ENCODE results near the gene RHOC.

Gene RHOC

DNA sequence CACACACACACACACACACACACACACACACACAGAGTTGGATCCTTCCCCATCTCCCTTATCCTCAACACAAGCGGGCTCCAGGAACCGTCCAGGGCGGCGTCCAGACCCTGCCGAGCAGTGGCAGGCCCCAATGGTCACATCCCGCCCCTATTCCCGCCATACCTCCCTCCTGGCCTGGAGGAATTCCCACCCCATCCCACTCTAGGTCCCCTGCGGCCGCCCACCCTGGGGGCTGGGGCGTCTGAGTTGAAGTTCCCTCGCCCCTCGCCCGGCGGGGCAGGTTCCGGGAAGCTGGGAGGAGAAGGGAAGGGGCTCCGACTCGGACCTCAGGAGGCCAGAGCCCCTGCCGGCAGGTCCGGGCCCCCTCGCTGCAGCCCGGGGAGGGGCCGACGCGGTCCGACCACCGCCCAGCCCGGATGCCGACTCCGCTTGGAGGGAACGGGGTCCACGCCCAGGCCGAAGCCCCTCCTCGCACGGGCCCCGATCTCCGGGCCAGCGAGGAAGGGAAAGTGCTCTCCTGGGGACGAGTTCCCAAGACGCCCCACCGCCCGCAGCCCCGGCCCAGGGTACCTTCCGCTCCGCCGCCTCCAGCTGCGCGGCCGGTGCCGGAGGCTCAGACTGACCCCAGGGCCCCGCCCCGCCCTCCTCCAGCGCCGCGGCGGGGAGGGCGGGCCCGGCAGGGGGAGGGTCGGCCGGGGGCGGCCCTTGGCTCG is at the start of gene RHOC:
Gene RHOC (minus strand): TSS at position 623 of the 716 bp plus-strand sequence. CDS start 3,328 bp downstream, outside the sequence.
- Histone ChIP-seq H3K27ac (peak within 1 kb of the TSS; percentile 76 to 88 (median 82)), H3K27me3 (no peaks in the 10 kb centered on the region; a peak in 1 of 22 replicates)
- no peak for TF ChIP-seq Cebpa-rat (IDR thresholded peaks at IDR 0.05)

GRCh38 chr1:112754116-112754628 is 47.2 kb upstream of the RHOC start:
- H4K20me1 ChIP-seq = no peaks in the 10 kb centered on the region
- H3K36me3 ChIP-seq = no peaks in the 10 kb centered on the region
- H3K9me3 ChIP-seq (replicated peaks in 1 of 11) = peaks cover 21 to 33% (median 26%) of the 10 kb centered on the region in 11 experiments
- no peak for TF ChIP-seq Cebpa-rat (IDR thresholded peaks at IDR 0.05)
- H3K27ac ChIP-seq = no peak overlapping the region
- no peak overlapping the region for H3K4me2 ChIP-seq
- H3K9ac ChIP-seq = no peak overlapping the region
- H3K27me3 ChIP-seq = no peaks in the 10 kb centered on the region
- H3K4me1 ChIP-seq = peaks cover 0 to 4% (median 0%) of the 10 kb centered on the region in 10 experiments; a peak in 3 of 20 replicates
- no peak overlapping the region for H3K4me3 ChIP-seq

More for the DNA sequence above, at the start of gene RHOC:
- no peaks in the 10 kb centered on the region for H3K9me3 ChIP-seq (replicated peaks in 1 of 11)
- H3K4me2 ChIP-seq = peak within 1 kb of the TSS; percentile 88 to 100 (median 98)
- H3K9ac ChIP-seq = peak within 1 kb of the TSS; percentile 82 to 92 (median 88)
- H3K4me3 ChIP-seq = peak within 1 kb of the TSS; percentile 69 to 95 (median 86)
- H4K20me1 ChIP-seq = peaks cover 0 to 27% (median 7%) of the 10 kb centered on the region in 11 experiments; a peak in 8 of 22 replicates
- H3K36me3 ChIP-seq = peaks cover 0 to 24% (median 13%) of the 10 kb centered on the region in 11 experiments; a peak in 12 of 22 replicates
- peaks cover 56 to 72% (median 69%) of the 10 kb centered on the region in 10 experiments for H3K4me1 ChIP-seq

GRCh38 chr1:112748396-112748795 is 41.5 kb upstream of the RHOC start:
- no peak for TF ChIP-seq Cebpa-rat (IDR thresholded peaks at IDR 0.05)
- H4K20me1 ChIP-seq = no peaks in the 10 kb centered on the region
- H3K4me1 ChIP-seq = no peaks in the 10 kb centered on the region
- no peak overlapping the region for H3K9ac ChIP-seq
- H3K4me2 ChIP-seq = no peak overlapping the region
- no peaks in the 10 kb centered on the region for H3K36me3 ChIP-seq
- no peak overlapping the region for H3K4me3 ChIP-seq
- peaks cover 12 to 23% (median 19%) of the 10 kb centered on the region in 11 experiments for H3K9me3 ChIP-seq (replicated peaks in 1 of 11)
- no peak overlapping the region for H3K27ac ChIP-seq
- H3K27me3 ChIP-seq = no peaks in the 10 kb centered on the region

DNA sequence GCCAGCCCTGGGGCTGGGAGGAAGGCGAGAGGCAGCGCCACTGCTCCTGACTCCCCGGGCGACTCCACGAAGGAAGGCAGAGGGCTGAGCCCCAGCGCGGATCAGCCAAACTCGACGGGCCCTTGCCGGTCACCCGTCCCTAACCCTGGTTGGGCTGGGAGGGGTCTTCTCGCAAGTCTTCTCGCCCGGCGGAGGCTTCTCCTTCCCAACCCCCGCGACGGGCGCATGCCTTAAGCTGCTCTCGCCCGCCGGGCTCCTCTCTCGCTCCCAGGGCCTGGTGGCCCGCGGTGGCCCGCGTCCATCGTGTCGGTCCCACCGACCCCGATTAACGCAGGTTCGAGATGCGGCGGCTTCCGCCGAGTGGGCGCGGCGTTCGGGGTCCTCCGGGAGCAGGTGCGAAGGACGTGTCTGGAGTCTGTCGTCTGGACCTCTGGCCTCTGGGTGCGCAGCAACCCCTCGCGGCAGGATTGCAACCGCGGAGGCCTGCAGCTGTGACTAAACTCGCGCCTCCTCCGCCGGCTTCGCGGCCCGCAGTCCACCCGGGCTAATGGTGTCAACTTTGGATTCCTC is 37.2 kb upstream of the RHOC start:
- Histone ChIP-seq H3K36me3 (no peaks in the 10 kb centered on the region), H4K20me1 (no peaks in the 10 kb centered on the region), H3K4me2 (no peak overlapping the region), H3K9ac (no peak overlapping the region), H3K27ac (no peak overlapping the region), H3K4me3 (no peak overlapping the region), H3K27me3 (no peaks in the 10 kb centered on the region), H3K4me1 (no peaks in the 10 kb centered on the region), H3K9me3 (replicated peaks in 1 of 11) (peaks cover 15 to 31% (median 24%) of the 10 kb centered on the region in 11 experiments)
- no peak for TF ChIP-seq Cebpa-rat (IDR thresholded peaks at IDR 0.05)

DNA sequence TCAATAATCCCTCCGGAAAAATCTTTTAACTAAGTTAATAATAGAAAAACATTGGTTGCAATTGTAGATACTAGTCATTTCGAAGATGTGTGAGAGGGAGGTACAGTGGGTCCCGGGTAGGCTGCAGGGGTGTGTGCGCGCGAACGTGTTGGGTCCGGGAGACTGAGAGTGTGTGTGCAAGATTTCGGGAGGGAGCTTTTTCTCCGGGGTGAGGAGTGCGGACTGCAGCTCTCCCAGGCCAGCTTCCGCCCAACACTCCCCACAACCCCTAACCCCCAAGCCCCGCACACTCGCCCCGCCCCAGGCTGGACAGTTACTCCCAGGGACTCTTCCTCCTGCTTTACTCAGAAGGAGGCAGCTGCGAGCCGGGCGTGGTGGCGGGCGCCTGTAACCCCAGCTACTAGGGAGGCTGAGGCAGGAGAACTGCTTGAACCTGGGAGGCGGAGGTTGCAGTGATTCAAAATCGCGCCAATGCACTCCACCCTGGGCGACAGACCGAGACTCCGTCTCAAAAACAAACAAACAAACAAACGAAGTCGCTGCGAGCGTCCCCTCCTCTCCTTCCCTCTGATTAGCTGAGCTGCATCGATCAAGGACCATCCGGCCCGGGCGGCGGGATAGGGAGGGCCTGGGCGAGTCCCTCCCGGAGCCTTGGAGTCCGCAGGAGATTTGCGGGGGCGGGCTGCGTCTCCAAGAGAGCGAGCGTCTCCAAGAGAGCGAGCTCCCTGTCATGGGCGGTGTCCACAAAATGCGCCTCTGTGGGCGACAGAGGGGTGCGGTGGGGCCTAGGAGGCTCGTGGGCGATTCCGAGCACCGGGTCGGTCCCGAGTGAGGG is 36.5 kb upstream of the RHOC start:
- no peak overlapping the region for H3K27ac ChIP-seq
- H3K9me3 ChIP-seq (replicated peaks in 1 of 11) = peaks cover 15 to 35% (median 24%) of the 10 kb centered on the region in 11 experiments
- no peaks in the 10 kb centered on the region for H3K36me3 ChIP-seq
- H3K4me3 ChIP-seq = no peak overlapping the region
- H3K9ac ChIP-seq = no peak overlapping the region
- no peaks in the 10 kb centered on the region for H3K4me1 ChIP-seq
- no peak for TF ChIP-seq Cebpa-rat (IDR thresholded peaks at IDR 0.05)
- H4K20me1 ChIP-seq = no peaks in the 10 kb centered on the region
- no peak overlapping the region for H3K4me2 ChIP-seq
- no peaks in the 10 kb centered on the region for H3K27me3 ChIP-seq

GRCh38 chr1:112737573-112737972 is 30.6 kb upstream of the RHOC start:
- Histone ChIP-seq H3K4me1 (peaks cover 0 to 18% (median 6%) of the 10 kb centered on the region in 10 experiments; a peak in 12 of 20 replicates), H3K4me2 (no peak overlapping the region), H3K27ac (no peak overlapping the region), H4K20me1 (no peaks in the 10 kb centered on the region), H3K9me3 (replicated peaks in 1 of 11) (peaks cover 0 to 21% (median 6%) of the 10 kb centered on the region in 11 experiments; a peak in 15 of 22 replicates), H3K27me3 (no peaks in the 10 kb centered on the region), H3K4me3 (no peak overlapping the region), H3K36me3 (no peaks in the 10 kb centered on the region), H3K9ac (no peak overlapping the region)
- TF ChIP-seq Cebpa-rat (IDR thresholded peaks at IDR 0.05) = no peak

- Histone ChIP-seq H3K27me3 (no peaks in the 10 kb centered on the region), H3K36me3 (no peaks in the 10 kb centered on the region), H3K27ac (no peak overlapping the region), H3K4me2 (peak overlapping the region in 2 of 11 experiments; percentile 17 to 25; a peak in 2 of 22 replicates), H3K9ac (no peak overlapping the region), H3K4me3 (no peak overlapping the region), H3K9me3 (replicated peaks in 1 of 11) (peaks cover 0 to 16% (median 0%) of the 10 kb centered on the region in 11 experiments; a peak in 6 of 22 replicates), H3K4me1 (peaks cover 14 to 36% (median 22%) of the 10 kb centered on the region in 10 experiments; a peak in 19 of 20 replicates), H4K20me1 (no peaks in the 10 kb centered on the region)
- TF ChIP-seq Cebpa-rat (IDR thresholded peaks at IDR 0.05) = no peak
These were observed 28.8 kb upstream of the RHOC start for GRCh38 chr1:112735752-112736151.

DNA sequence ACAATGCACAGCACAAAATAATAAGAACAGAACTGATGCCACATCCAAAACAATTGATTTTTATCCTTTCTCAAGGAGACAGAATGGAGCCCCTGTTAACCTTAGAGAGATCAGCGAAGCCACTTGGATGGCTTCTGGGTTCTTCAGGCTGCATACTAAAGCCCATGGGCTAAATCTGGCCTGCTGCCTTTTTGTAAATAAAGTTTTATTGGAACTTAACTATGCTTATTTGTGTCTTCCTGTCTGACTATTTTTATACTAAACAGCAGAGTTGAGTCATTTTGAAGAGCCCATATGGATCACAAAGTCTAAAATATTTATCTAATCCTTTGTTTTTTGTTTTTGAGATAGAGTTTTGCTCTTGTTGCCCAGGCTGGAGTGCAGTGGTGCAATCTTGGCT is 24.5 kb upstream of the RHOC start:
- H3K36me3 ChIP-seq = no peaks in the 10 kb centered on the region

More for the DNA sequence above, 24.5 kb upstream of the RHOC start:
- Histone ChIP-seq H3K4me3 (no peak overlapping the region), H3K9me3 (replicated peaks in 1 of 11) (peaks cover 0 to 6% (median 0%) of the 10 kb centered on the region in 11 experiments; a peak in 1 of 22 replicates), H3K9ac (no peak overlapping the region), H3K4me2 (peak overlapping the region; percentile 31 to 66 (median 43); a peak in 17 of 22 replicates), H3K4me1 (peaks cover 21 to 44% (median 33%) of the 10 kb centered on the region in 10 experiments; a peak in 19 of 20 replicates), H3K27ac (peak overlapping the region in 1 of 11 experiments; percentile 22; a peak in 2 of 22 replicates), H4K20me1 (no peaks in the 10 kb centered on the region), H3K27me3 (no peaks in the 10 kb centered on the region)
- no peak for TF ChIP-seq Cebpa-rat (IDR thresholded peaks at IDR 0.05)
